ENCODE data around the gene GPC4.

- no peak for TF ChIP-seq POLR2A (IDR thresholded peaks at IDR 0.05; ENCODE audit: low read depth, low read length)
- TF ChIP-seq PAX5 (IDR thresholded peaks at IDR 0.05; ENCODE audit: borderline replicate concordance, low read depth, low read length) = no peak
- TF ChIP-seq CEBPB (IDR thresholded peaks at IDR 0.05; ENCODE audit: borderline replicate concordance in 1 of 2, low read depth in 2 of 2, low read length in 2 of 2) = no peak
- TF ChIP-seq MYC (IDR thresholded peaks at IDR 0.05; ENCODE audit: insufficient read depth, insufficient read length, insufficient replicate concordance, low read length, severe bottlenecking) = no peak
- no peak for TF ChIP-seq FOS (IDR thresholded peaks at IDR 0.05; ENCODE audit: borderline replicate concordance, extremely low read depth, insufficient read length)
- no peak for TF ChIP-seq EP300 (IDR thresholded peaks at IDR 0.05; ENCODE audit: borderline replicate concordance in 1 of 2, control insufficient read depth in 1 of 2, low read depth in 2 of 2, low read length in 2 of 2)
- TF ChIP-seq ETV6 (conservative IDR thresholded peaks at IDR 0.05 in 1 of 2, IDR thresholded peaks at IDR 0.05 in 1 of 2; ENCODE audit: borderline replicate concordance in 1 of 2, low read depth in 1 of 2) = no peak
- no peak for TF ChIP-seq EZH2 (IDR thresholded peaks at IDR 0.05; ENCODE audit: borderline replicate concordance, control insufficient read depth, low read depth, low read length)
- TF ChIP-seq TCF3 (IDR thresholded peaks at IDR 0.05; ENCODE audit: borderline replicate concordance, insufficient read depth, low read depth, low read length) = no peak
- no peak for TF ChIP-seq SP1 (IDR thresholded peaks at IDR 0.05; ENCODE audit: low read depth, low read length)
- TF ChIP-seq RBBP5 (conservative IDR thresholded peaks at IDR 0.05) = no peak
- no peak for TF ChIP-seq CHD2 (IDR thresholded peaks at IDR 0.05; ENCODE audit: borderline replicate concordance, low read depth, low read length)
- no peak for TF ChIP-seq POLR2AphosphoS5 (IDR thresholded peaks at IDR 0.05; ENCODE audit: low read length)
Measured at GRCh38 chrX:133448512-133449076, 33.3 kb upstream of the GPC4 start.
